ENCODE data around the gene SLC25A34.

Gene SLC25A34

GRCh38 chr1:15740924-15741850, 5.1 kb downstream of the SLC25A34 start:
- H3K4me3 ChIP-seq (ENCODE audit: insufficient read depth in 1 of 2, low read depth in 1 of 2, low read length in 2 of 2), result no peak overlapping the region
- no peak overlapping the region for H4K8ac ChIP-seq (ENCODE audit: low read length)
- no peak overlapping the region for H2BK12ac ChIP-seq (ENCODE audit: low read length in 2 of 2)
- no peak overlapping the region for H3K18ac ChIP-seq (ENCODE audit: low read depth in 1 of 2, low read length in 2 of 2)
- H3K14ac ChIP-seq (ENCODE audit: low read length in 2 of 2), result no peak overlapping the region
- no peak overlapping the region for H3K9ac ChIP-seq (ENCODE audit: low read length)
- H3K4me2 ChIP-seq (ENCODE audit: low read length, poor library complexity, severe bottlenecking), result no peak overlapping the region
- H2BK5ac ChIP-seq (ENCODE audit: low read depth, low read length, poor library complexity, severe bottlenecking), result no peak overlapping the region
- DNase-seq, result peak; percentile 60
- H3K9me3 ChIP-seq (ENCODE audit: control insufficient read depth, low read length), result no peaks in the 10 kb centered on the region
- no peaks in the 10 kb centered on the region for H3K27me3 ChIP-seq (ENCODE audit: control insufficient read depth in 1 of 2, insufficient read depth in 1 of 2, low read length in 2 of 2)
- peaks cover 11% of the 10 kb centered on the region for H3K4me1 ChIP-seq (ENCODE audit: control insufficient read depth, insufficient read depth, low read depth, low read length)
- no peaks in the 10 kb centered on the region for H3K79me1 ChIP-seq (replicated peaks; ENCODE audit: low read length, poor library complexity, severe bottlenecking)
- H3K27ac ChIP-seq (ENCODE audit: low read length, poor library complexity, severe bottlenecking), result no peak overlapping the region
- no peak overlapping the region for H2AFZ ChIP-seq (ENCODE audit: low read depth, low read length)
- H3K4ac ChIP-seq (ENCODE audit: low read depth in 1 of 2, low read length in 2 of 2), result no peak overlapping the region
- H3K23ac ChIP-seq (ENCODE audit: low read length in 2 of 2), result no peak overlapping the region
- no peak overlapping the region for H2BK120ac ChIP-seq (ENCODE audit: low read depth, low read length)
- H4K91ac ChIP-seq (ENCODE audit: low read length), result no peak overlapping the region
- no peak overlapping the region for H2AK5ac ChIP-seq (ENCODE audit: low read length, severe bottlenecking)
- no peak overlapping the region for H2BK15ac ChIP-seq (ENCODE audit: low read depth, poor library complexity, severe bottlenecking)
- 60% methylated on average over 27 of the region's 27 CpGs for WGBS
- peaks cover 0 to 12% of the 10 kb centered on the region in 2 experiments for H3K36me3 ChIP-seq (ENCODE audit: control insufficient read depth in 1 of 2, insufficient read depth in 2 of 2, low read depth in 1 of 2, low read length in 2 of 2)

DNA sequence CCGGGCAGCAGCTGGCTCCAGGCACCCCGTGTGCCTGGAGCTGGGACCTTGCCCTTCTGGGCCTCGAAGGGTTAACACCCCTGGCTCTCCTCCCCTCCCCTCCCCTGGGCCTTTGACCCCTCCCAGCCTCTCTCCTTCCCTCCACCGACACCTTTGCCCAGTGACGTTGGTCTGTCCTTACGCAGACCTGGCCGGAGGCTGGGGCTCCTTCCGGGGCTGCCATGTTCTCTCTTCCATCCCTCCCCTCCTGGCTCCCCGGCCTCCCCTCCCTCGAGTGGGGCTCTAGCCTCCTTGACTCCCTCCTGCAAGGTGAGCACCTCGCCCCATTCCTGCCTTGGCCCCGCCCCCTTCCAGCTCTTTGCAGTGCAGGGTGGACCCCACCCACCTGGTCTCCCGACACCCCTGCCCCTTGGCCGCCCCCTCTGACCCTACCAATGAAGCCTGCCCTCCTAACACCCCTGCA, 6.3 kb downstream of the SLC25A34 start, which contains the start of gene TMEM82:
TSS of gene TMEM82 (plus strand) at position 161 of the 463 bp plus-strand sequence. CDS start at position 222, 61 bp downstream.
- Histone ChIP-seq H3K18ac (ENCODE audit: low read depth in 1 of 2, low read length in 2 of 2) (no peak within 1 kb of the TSS), H3K36me3 (ENCODE audit: control insufficient read depth in 1 of 2, insufficient read depth in 2 of 2, low read depth in 1 of 2, low read length in 2 of 2) (peaks cover 0 to 5% of the 10 kb centered on the region in 2 experiments), H2BK120ac (ENCODE audit: low read depth, low read length) (no peak within 1 kb of the TSS), H4K8ac (ENCODE audit: low read length) (no peak within 1 kb of the TSS), H3K14ac (ENCODE audit: low read length in 2 of 2) (no peak within 1 kb of the TSS), H2BK5ac (ENCODE audit: low read depth, low read length, poor library complexity, severe bottlenecking) (no peak within 1 kb of the TSS), H3K4me3 (ENCODE audit: insufficient read depth in 1 of 2, low read depth in 1 of 2, low read length in 2 of 2) (no peak within 1 kb of the TSS), H2AK5ac (ENCODE audit: low read length, severe bottlenecking) (no peak within 1 kb of the TSS), H2AFZ (ENCODE audit: low read depth, low read length) (no peak within 1 kb of the TSS), H3K4ac (ENCODE audit: low read depth in 1 of 2, low read length in 2 of 2) (no peak within 1 kb of the TSS), H2BK15ac (ENCODE audit: low read depth, poor library complexity, severe bottlenecking) (no peak within 1 kb of the TSS), H3K23ac (ENCODE audit: low read length in 2 of 2) (no peak within 1 kb of the TSS), H3K27me3 (ENCODE audit: control insufficient read depth in 1 of 2, insufficient read depth in 1 of 2, low read length in 2 of 2) (no peaks in the 10 kb centered on the region), H3K27ac (ENCODE audit: low read length, poor library complexity, severe bottlenecking) (no peak within 1 kb of the TSS), H3K4me2 (ENCODE audit: low read length, poor library complexity, severe bottlenecking) (no peak within 1 kb of the TSS), H2BK12ac (ENCODE audit: low read length in 2 of 2) (no peak within 1 kb of the TSS), H3K9me3 (ENCODE audit: control insufficient read depth, low read length) (no peaks in the 10 kb centered on the region), H3K4me1 (ENCODE audit: control insufficient read depth, insufficient read depth, low read depth, low read length) (peaks cover 11% of the 10 kb centered on the region), H4K91ac (ENCODE audit: low read length) (no peak within 1 kb of the TSS), H3K79me1 (replicated peaks; ENCODE audit: low read length, poor library complexity, severe bottlenecking) (no peaks in the 10 kb centered on the region), H3K9ac (ENCODE audit: low read length) (no peak within 1 kb of the TSS)
- DNase-seq, result no peak
- 51% methylated on average over 14 of the region's 14 CpGs for WGBS

DNA sequence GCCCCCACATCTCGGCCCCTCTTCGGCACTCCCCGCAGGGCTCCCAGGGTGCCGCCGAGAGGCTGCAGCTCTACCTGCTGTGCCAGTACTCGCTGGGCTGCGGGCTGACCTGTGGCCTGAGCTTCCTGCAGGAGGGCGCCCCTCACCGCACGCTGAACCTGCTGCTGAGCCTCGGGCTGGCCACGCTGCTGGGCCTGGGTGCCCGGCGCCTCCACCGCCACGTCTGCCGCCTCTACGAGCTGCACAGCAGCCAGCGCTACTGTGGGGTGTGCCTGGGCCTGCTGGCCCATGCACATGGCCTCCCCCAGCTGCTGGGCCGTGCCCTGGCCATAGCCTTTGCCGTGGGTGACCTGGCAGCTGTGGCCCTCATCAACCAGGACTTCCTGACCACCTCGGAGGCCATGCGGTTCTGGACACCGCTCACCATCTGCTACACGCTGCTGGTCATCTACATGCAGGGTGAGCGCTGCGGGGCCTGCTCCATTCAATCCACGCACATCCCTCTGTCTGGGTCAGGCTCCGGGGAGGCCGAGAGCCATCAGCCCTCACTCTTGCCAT, 8.1 kb downstream of the SLC25A34 start:
- Histone ChIP-seq H4K8ac (ENCODE audit: low read length) (no peak overlapping the region), H2AFZ (ENCODE audit: low read depth, low read length) (no peak overlapping the region), H3K27me3 (ENCODE audit: control insufficient read depth in 1 of 2, insufficient read depth in 1 of 2, low read length in 2 of 2) (no peaks in the 10 kb centered on the region), H2BK12ac (ENCODE audit: low read length in 2 of 2) (peak overlapping the region in 1 of 2 experiments; percentile 56), H3K4me3 (ENCODE audit: insufficient read depth in 1 of 2, low read depth in 1 of 2, low read length in 2 of 2) (no peak overlapping the region), H2AK5ac (ENCODE audit: low read length, severe bottlenecking) (peak overlapping the region; percentile 15), H3K4me1 (ENCODE audit: control insufficient read depth, insufficient read depth, low read depth, low read length) (peaks cover 6% of the 10 kb centered on the region), H3K4me2 (ENCODE audit: low read length, poor library complexity, severe bottlenecking) (no peak overlapping the region), H3K9me3 (ENCODE audit: control insufficient read depth, low read length) (no peaks in the 10 kb centered on the region), H3K4ac (ENCODE audit: low read depth in 1 of 2, low read length in 2 of 2) (no peak overlapping the region), H3K36me3 (ENCODE audit: control insufficient read depth in 1 of 2, insufficient read depth in 2 of 2, low read depth in 1 of 2, low read length in 2 of 2) (peaks cover 0 to 5% of the 10 kb centered on the region in 2 experiments), H2BK120ac (ENCODE audit: low read depth, low read length) (no peak overlapping the region), H3K27ac (ENCODE audit: low read length, poor library complexity, severe bottlenecking) (no peak overlapping the region), H2BK5ac (ENCODE audit: low read depth, low read length, poor library complexity, severe bottlenecking) (no peak overlapping the region), H4K91ac (ENCODE audit: low read length) (peak overlapping the region; percentile 67), H3K14ac (ENCODE audit: low read length in 2 of 2) (peak overlapping the region in 1 of 2 experiments; percentile 58), H3K79me1 (replicated peaks; ENCODE audit: low read length, poor library complexity, severe bottlenecking) (no peaks in the 10 kb centered on the region), H2BK15ac (ENCODE audit: low read depth, poor library complexity, severe bottlenecking) (no peak overlapping the region), H3K18ac (ENCODE audit: low read depth in 1 of 2, low read length in 2 of 2) (peak overlapping the region in 1 of 2 experiments; percentile 42), H3K9ac (ENCODE audit: low read length) (no peak overlapping the region), H3K23ac (ENCODE audit: low read length in 2 of 2) (no peak overlapping the region)
- no peak for DNase-seq
- WGBS, result 94% methylated on average over 30 of the region's 30 CpGs

DNA sequence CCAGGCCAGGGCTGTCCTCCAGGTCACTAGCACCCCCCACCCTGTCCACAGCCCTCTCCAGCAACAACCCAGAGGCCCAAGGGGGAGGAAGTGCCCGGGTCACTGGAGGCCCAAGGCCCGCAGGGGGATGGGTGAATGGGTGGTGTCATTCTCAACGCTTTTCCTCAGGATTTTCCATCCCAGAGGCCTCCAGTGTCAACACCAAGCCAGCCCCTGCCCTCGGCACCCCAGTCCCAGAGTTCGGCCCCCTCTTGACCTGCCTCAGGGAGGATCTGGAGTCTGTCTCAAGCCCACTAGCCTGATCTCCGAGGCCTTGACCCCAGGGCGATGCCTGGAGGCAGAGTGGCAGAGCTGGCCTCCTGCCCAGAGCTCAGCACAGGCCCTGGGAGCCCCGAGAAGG, 11.3 kb downstream of the SLC25A34 start:
- Histone ChIP-seq H3K14ac (ENCODE audit: low read length in 2 of 2) (no peak overlapping the region), H2BK15ac (ENCODE audit: low read depth, poor library complexity, severe bottlenecking) (no peak overlapping the region), H3K9me3 (ENCODE audit: control insufficient read depth, low read length) (no peaks in the 10 kb centered on the region), H4K8ac (ENCODE audit: low read length) (peak overlapping the region; percentile 62), H3K23ac (ENCODE audit: low read length in 2 of 2) (no peak overlapping the region), H3K4me3 (ENCODE audit: insufficient read depth in 1 of 2, low read depth in 1 of 2, low read length in 2 of 2) (no peak overlapping the region), H3K9ac (ENCODE audit: low read length) (no peak overlapping the region), H2BK5ac (ENCODE audit: low read depth, low read length, poor library complexity, severe bottlenecking) (no peak overlapping the region), H3K27ac (ENCODE audit: low read length, poor library complexity, severe bottlenecking) (no peak overlapping the region), H2BK120ac (ENCODE audit: low read depth, low read length) (no peak overlapping the region), H3K18ac (ENCODE audit: low read depth in 1 of 2, low read length in 2 of 2) (peak overlapping the region in 1 of 2 experiments; percentile 33), H4K91ac (ENCODE audit: low read length) (peak overlapping the region; percentile 71), H3K4me2 (ENCODE audit: low read length, poor library complexity, severe bottlenecking) (no peak overlapping the region), H3K27me3 (ENCODE audit: control insufficient read depth in 1 of 2, insufficient read depth in 1 of 2, low read length in 2 of 2) (no peaks in the 10 kb centered on the region), H2AFZ (ENCODE audit: low read depth, low read length) (peak overlapping the region; percentile 67), H2BK12ac (ENCODE audit: low read length in 2 of 2) (peak overlapping the region in 1 of 2 experiments; percentile 18), H2AK5ac (ENCODE audit: low read length, severe bottlenecking) (no peak overlapping the region), H3K36me3 (ENCODE audit: control insufficient read depth in 1 of 2, insufficient read depth in 2 of 2, low read depth in 1 of 2, low read length in 2 of 2) (peaks cover 0 to 5% of the 10 kb centered on the region in 2 experiments), H3K79me1 (replicated peaks; ENCODE audit: low read length, poor library complexity, severe bottlenecking) (no peaks in the 10 kb centered on the region), H3K4me1 (ENCODE audit: control insufficient read depth, insufficient read depth, low read depth, low read length) (peaks cover 6% of the 10 kb centered on the region), H3K4ac (ENCODE audit: low read depth in 1 of 2, low read length in 2 of 2) (no peak overlapping the region)
- WGBS, result 68% methylated on average over 6 of the region's 8 CpGs
- no peak for DNase-seq

Measured in mesenchymal stem cell (in vitro differentiated cells and primary cell).